DOHH2 (cell line): ENCODE measurements around the gene SMAD3.

Experiments used
- H3F3A ChIP-seq: fragments of 200-600 bp; sonication (generic), shearing (Covaris generic); 2 replicates; pipeline ENCODE4 v1.6.0; 2016; ENCODE audit warnings: antibody characterized with exemption, mild to moderate bottlenecking; ENCODE audit not compliant: control insufficient read depth, insufficient read depth
- H3K27ac ChIP-seq: fragments of 200-600 bp; sonication (generic); 2 replicates; pipeline ENCODE4 v1.5.1; 2014; ENCODE audit warnings: low read depth, mild to moderate bottlenecking, low read length, moderate library complexity
- H3K27me3 ChIP-seq: fragments of 200-600 bp; sonication (generic); 2 replicates; pipeline ENCODE4 v1.6.1; 2014; ENCODE audit warnings: mild to moderate bottlenecking, low read length, mixed read lengths; ENCODE audit not compliant: control insufficient read depth
- H3K36me3 ChIP-seq: fragments of 200-600 bp; sonication (generic); 2 replicates; pipeline ENCODE4 v1.6.1; 2014; ENCODE audit warnings: mild to moderate bottlenecking, low read length, moderate library complexity, mixed read lengths; ENCODE audit not compliant: control insufficient read depth
- H3K4me1 ChIP-seq: fragments of 200-600 bp; sonication (generic); 2 replicates; pipeline ENCODE4 v1.6.1; 2014; ENCODE audit warnings: mild to moderate bottlenecking, low read length, mixed read lengths; ENCODE audit not compliant: control insufficient read depth
- H3K4me2 ChIP-seq: fragments of 200-600 bp; sonication (generic); 2 replicates; pipeline ENCODE4 v1.6.0; 2014; ENCODE audit warnings: mild to moderate bottlenecking, low read length, moderate library complexity
- H3K4me3 ChIP-seq: fragments of 200-600 bp; sonication (generic); 2 replicates; pipeline ENCODE4 v1.5.1; 2014; ENCODE audit warnings: mild to moderate bottlenecking, low read length, mixed read lengths
- H3K79me2 ChIP-seq: fragments of 200-600 bp; sonication (generic); 2 replicates; pipeline ENCODE4 v1.6.1; 2014; ENCODE audit warnings: mild to moderate bottlenecking, low read length, mixed read lengths; ENCODE audit not compliant: control insufficient read depth
- H3K9me2 ChIP-seq: fragments of 200-600 bp; sonication (generic); replicated peaks from 2 replicates; pipeline ENCODE4 v1.6.1; 2014; ENCODE audit warnings: mild to moderate bottlenecking, low read length, mixed read lengths; ENCODE audit not compliant: control insufficient read depth
- H3K9me3 ChIP-seq: fragments of 200-600 bp; sonication (generic); 2 replicates; pipeline ENCODE4 v1.6.1; 2014; ENCODE audit warnings: antibody characterized with exemption, low read length, mixed read lengths; ENCODE audit not compliant: control insufficient read depth, insufficient read depth
- H4K20me1 ChIP-seq: fragments of 200-600 bp; sonication (generic); 2 replicates; pipeline ENCODE4 v1.6.0; 2014; ENCODE audit warnings: low read depth, mild to moderate bottlenecking, antibody characterized with exemption, low read length, moderate library complexity; ENCODE audit not compliant: control insufficient read depth, insufficient read depth
- CTCF ChIP-seq: fragments of 200-600 bp; sonication (generic); IDR thresholded peaks from one replicate; pipeline ENCODE4 v1.5.1; 2014; ENCODE audit warnings: antibody characterized with exemption, mild to moderate bottlenecking, low read depth, low read length; ENCODE audit not compliant: poor library complexity, severe bottlenecking
- EZH2phosphoT487 ChIP-seq: fragments of 200-600 bp; sonication (generic); IDR thresholded peaks from 2 replicates; pipeline ENCODE4 v1.6.1; 2017; ENCODE audit warnings: borderline replicate concordance, mild to moderate bottlenecking, antibody characterized with exemption, low read length, moderate library complexity, mixed read lengths

Gene SMAD3

DNA sequence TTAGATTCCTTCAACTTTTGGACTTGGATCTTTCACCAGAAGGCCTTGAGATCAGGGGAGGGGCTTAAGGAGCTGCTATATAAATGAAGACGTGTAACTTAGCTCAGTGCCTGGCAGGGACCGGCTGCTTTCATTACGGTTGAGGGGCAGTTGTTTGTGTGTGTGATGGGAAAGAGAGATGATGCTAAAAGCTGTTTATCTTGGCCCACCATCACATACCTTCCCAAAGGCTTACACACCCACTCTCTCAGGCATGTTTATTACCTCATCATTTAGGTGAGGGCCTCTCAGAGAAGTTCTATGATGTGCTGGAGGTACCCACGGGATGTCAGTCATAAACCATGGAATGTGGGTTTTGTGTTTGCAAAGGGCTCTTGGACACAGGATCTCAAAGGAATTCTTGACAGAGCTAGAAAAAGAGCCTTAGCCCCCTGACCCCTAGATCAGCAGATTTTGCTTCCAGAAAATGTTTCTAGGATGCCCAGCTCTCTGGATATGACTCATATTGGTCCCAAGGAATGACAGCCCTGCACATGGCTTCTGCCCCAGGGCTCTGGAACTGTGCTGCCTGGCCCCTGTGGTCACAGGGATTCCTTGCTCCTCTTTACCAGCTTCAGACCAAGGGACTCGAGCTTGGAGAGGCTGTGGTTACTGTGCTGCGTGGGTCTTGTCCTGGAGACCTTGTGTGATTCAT lies 15.9 kb upstream of the SMAD3 start:
- Histone ChIP-seq H3K27me3 (no peaks in the 10 kb centered on the region), H3K4me2 (no peak overlapping the region)

DNA sequence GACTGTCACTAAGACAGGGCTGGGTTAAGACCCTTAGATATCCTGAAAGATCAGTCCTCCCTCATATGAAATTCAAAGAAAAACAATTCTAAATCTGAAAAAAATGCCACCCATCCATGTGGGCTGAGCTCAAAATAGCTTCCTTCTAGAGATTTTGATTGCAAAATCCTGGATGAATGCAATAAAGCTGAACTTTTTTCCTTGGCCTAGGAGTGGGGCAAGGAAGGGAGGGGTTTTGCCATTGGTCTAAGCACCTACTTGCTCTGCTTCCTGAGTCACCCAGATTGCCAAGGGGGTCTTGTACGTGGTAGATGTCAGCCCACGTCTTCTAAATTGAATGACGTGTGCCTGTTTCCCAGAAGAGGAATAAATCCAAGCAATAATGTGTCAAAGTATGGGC lies 15.3 kb upstream of the SMAD3 start:
- Histone ChIP-seq H3K9me2 (no peaks in the 10 kb centered on the region), H4K20me1 (no peaks in the 10 kb centered on the region), H3K27me3 (no peaks in the 10 kb centered on the region), H3F3A (no peaks in the 10 kb centered on the region), H3K36me3 (no peaks in the 10 kb centered on the region), H3K4me3 (no peak overlapping the region), H3K4me2 (peak overlapping the region; percentile 44; the same call in 1 of the 2 replicates), H3K4me1 (peaks cover 33% of the 10 kb centered on the region), H3K27ac (no peak overlapping the region), H3K79me2 (no peaks in the 10 kb centered on the region), H3K9me3 (no peaks in the 10 kb centered on the region)
- no peak for TF ChIP-seq CTCF
- no peak for TF ChIP-seq EZH2phosphoT487

More for the DNA sequence above, 15.9 kb upstream of the SMAD3 start:
- Histone ChIP-seq H3K36me3 (no peaks in the 10 kb centered on the region), H3K4me1 (peaks cover 33% of the 10 kb centered on the region), H3K27ac (no peak overlapping the region), H4K20me1 (no peaks in the 10 kb centered on the region), H3K4me3 (no peak overlapping the region), H3K9me2 (no peaks in the 10 kb centered on the region), H3K79me2 (no peaks in the 10 kb centered on the region), H3F3A (no peaks in the 10 kb centered on the region), H3K9me3 (no peaks in the 10 kb centered on the region)
- TF ChIP-seq EZH2phosphoT487 (no peak), CTCF (no peak)

- Histone ChIP-seq H3F3A (no peaks in the 10 kb centered on the region), H3K27me3 (no peaks in the 10 kb centered on the region), H3K27ac (no peak overlapping the region), H3K79me2 (no peaks in the 10 kb centered on the region), H4K20me1 (no peaks in the 10 kb centered on the region), H3K4me2 (peak overlapping the region; percentile 44), H3K9me2 (no peaks in the 10 kb centered on the region), H3K36me3 (no peaks in the 10 kb centered on the region), H3K4me3 (peak overlapping the region; percentile 19; the same call in 1 of the 2 replicates), H3K9me3 (no peaks in the 10 kb centered on the region), H3K4me1 (peaks cover 35% of the 10 kb centered on the region)
- TF ChIP-seq EZH2phosphoT487 (no peak), CTCF (no peak)
Observed at GRCh38 chr15:67050522-67051087, 14.8 kb upstream of the SMAD3 start.
